Right renal pelvis (tissue), 4 donors: ENCODE results near the gene NOS3. TPM values are rescaled to one million over a fixed set of nuclear protein-coding genes. Genes with fewer than 3 reads are reported as not detected.

Source experiments
- DNase-seq, 4 donors: peaks; one replicate each; pipeline ENCODE4 v3.0.0-alpha.2; 2013; ENCODE audit warnings: low read depth in 4 of 4, low spot score in 3 of 4, missing footprints in 1 of 4
- polyA plus RNA-seq, 4 donors: library from polyadenylated mRNA; unstranded; fragments of 120-200 nt; gene quantifications; one replicate each; pipeline ENCODE4 v1.2.1, GENCODE V29; 2013; ENCODE audit not compliant: insufficient read length in 4 of 4

NOS3 gene
- polyA plus RNA-seq, 4 donors: 9.1 to 14.2 (median 10.3) TPM

GRCh38 chr7:150951521-150951920, 39.3 kb upstream of the NOS3 start:
- DNase-seq: no peak

DNA sequence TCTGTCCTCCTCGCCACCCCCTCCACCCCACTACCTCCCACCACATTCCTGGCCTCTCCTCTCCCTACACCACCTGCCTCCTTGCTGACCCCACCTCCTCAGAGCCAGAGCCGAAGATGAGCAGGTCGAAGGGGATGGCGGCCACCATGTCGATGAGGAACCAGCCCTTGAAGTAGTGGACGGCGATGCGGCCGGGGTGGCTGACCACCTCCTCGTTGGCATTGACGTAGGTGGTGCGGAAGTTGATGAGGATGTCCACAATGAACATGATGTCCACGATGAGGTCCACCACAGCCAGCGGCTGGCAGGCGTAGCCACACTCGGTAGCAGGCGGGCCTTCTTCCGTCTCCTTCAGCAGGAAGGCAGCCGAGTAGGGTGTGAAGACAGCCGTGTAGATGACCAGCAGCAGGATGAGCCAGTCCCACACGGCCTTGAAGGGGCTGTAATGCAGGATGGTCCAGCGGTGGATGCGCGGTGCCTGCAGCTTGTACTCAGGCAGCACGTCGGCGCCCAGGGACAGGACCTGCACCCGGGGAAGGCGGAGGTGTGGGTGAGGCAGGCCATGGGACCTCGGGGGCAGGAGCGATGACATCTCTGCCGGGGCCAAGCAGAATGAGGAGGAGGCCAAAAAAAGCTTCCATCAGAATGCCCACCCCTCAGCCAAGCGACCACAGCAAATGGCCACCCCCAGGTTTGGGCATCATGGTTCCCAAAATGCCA, 38.3 kb upstream of the NOS3 start:
- DNase-seq: no peak

GRCh38 chr7:150953061-150953997, 37.5 kb upstream of the NOS3 start:
- no peak for DNase-seq

DNA sequence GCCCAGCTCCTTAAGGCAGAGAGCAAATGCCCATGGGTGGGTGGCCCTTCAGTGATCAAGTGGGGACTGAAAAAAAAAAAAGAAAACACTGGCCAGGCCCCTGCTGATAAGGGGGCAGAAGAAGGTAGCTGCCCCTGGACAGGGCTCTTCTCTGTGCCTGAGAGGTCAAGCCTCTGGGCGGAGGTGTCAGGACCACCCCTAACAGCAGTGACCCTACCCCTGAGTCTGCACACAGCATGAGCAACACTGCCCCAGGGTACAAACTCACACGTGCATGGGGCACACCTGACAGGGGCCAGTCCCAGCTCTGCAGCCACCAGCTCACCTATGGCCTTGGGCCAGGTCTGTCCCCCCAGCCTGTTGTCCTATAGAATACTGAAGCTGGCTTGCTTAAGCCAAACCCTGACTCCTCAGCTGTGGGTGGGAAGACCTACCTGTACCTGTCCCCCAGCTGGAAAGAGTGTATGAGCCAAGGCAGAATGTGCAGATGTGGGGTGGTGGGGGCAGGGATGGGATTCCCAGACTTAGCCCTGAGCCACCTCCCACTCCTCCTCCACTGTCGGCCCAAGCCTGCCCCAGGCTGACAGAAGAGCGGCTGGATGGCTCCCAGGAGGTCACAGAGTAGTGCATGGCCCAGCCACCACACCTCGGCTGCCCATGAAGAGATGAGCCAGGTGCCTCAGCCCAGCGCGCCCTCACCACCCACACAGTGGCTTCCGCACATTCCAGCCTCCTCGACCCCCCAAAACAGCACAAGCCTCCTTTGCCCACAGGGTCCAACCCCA, 36.4 kb upstream of the NOS3 start:
- DNase-seq: no peak

DNA sequence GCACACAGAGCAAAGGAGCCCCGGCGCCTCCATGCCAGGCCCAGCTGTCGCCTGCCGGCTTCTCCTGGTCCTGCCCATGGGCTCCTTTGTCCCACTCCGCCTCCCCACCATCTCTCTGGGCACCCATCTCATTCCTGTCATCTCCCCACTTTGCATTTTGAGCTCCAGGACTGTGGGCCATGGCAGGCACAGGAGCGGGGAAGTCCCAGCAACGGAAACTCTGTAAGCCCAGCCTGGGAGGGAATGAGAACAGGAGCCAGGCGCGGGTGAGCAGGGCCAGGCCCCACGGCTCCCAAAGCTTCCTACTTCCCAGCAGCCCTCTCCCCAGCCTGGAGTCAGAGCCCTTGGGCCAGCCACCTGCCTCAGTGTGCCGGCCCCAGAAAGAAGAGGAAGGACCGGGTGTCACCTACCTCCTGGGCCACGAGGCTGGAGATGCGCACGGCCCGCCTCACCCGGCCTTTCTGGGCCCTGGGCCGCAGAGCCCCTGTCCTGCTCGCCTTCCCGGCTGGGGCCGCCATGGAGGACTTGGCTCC, 35.8 kb upstream of the NOS3 start:
- no peak for DNase-seq

- peak in 1 of 4 donors; percentile 78 for DNase-seq
Observed at GRCh38 chr7:150955519-150956394, 35.1 kb upstream of the NOS3 start.

- no peak for DNase-seq
Observed at GRCh38 chr7:150956395-150957132, 34.3 kb upstream of the NOS3 start.

DNA sequence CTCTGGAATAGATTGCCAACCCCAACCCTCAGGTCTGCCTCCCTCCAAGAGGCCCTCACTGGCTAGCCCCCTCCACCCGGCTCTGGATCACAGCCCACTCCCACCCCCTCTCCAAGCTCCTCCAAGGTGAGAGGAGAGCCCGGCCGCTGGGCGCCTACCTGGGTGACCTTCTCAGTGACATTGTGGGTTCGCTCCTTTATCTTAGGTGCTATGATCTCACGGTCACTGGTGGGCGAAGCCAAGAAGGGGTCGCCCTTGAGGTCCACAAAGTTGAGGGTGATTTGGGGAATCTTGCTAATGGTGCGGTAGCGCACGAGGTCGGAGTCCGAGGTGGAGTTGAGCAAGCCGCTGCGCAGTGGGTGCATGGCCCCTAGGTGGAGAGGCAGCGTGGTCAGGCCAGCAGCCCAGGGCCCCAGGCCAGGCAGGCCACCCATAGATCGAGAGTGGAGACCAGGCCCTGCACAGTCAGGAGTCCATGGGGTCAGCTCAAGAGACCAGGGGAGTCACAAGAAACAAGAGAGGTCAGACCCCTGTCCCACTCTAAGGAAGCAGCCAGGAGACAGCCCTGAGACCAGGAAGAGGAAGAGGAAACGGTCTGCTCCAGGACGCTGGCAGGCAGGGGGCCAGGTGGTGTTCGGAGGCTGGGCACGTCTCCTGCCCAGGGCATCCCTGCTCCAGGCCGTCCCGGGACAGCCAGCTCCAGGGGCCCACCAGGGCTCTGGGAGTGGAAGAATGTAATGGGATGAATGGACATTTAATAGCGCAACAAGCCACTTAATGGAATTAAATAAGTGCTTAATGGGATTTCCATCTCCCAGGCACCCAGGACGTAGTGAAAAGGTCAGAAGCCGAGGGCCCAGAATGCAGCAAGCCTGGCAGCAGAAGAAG, 33.4 kb upstream of the NOS3 start:
- DNase-seq: no peak

GRCh38 chr7:150958062-150958552, 32.7 kb upstream of the NOS3 start:
- DNase-seq: no peak

GRCh38 chr7:150958597-150958996, 32.2 kb upstream of the NOS3 start:
- DNase-seq: no peak

DNA sequence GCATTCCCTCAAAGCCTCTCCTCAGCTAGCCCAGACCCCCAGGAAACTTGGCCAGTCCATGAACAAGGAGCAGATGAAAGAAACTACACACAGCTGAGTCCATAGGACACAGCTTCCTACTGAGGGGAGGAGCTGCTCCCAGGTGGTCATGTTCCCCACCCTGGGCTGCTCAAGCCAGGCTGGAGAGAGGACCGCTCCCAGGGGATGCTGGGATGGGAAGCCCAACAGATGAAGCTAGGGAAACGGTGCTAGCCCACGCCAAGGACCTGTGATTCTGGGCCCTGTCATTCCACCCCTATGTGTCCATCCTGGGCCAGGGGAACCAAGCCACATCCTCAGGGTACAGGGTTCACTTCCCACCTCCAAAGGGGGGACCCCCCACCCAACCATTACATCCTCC, 31.7 kb upstream of the NOS3 start:
- no peak for DNase-seq

- DNase-seq: no peak
Observed at GRCh38 chr7:150959739-150960734, 30.8 kb upstream of the NOS3 start.

- DNase-seq: no peak
Observed at GRCh38 chr7:150961510-150962289, 29.1 kb upstream of the NOS3 start.

GRCh38 chr7:150962290-150962552, 28.6 kb upstream of the NOS3 start:
- DNase-seq: no peak

- DNase-seq: no peak
Observed at GRCh38 chr7:150962553-150963399, 28.0 kb upstream of the NOS3 start.
